Neural progenitor cell (in vitro differentiated cells): ENCODE data around the gene TNRC18. TPM values are rescaled to one million over a fixed set of nuclear protein-coding genes. Genes with fewer than 3 reads are reported as not detected.

ENCODE experiments used
- DNase-seq: peaks from one replicate; pipeline ENCODE4 v3.0.0-alpha.2; 2016; ENCODE audit warnings: low spot score
- H2AFZ ChIP-seq: fragments of 200-600 bp; sonication (generic); replicated peaks from 2 replicates; pipeline ENCODE4 v1.6.1; 2016; ENCODE audit warnings: antibody characterized with exemption
- H3F3A ChIP-seq: fragments of 200-600 bp; sonication (generic); 2 replicates; pipeline ENCODE4 v1.6.1; 2016; ENCODE audit warnings: antibody characterized with exemption, low read depth
- H3K27ac ChIP-seq: fragments of 200-600 bp; sonication (generic); 2 replicates; pipeline ENCODE4 v1.5.1; 2016; ENCODE audit warnings: mild to moderate bottlenecking
- H3K27me3 ChIP-seq: fragments of 200-600 bp; sonication (generic); 2 replicates; pipeline ENCODE4 v1.6.1; 2016; ENCODE audit warnings: mild to moderate bottlenecking, moderate library complexity
- H3K36me3 ChIP-seq: fragments of 200-600 bp; sonication (generic); 2 replicates; pipeline ENCODE4 v1.5.1; 2016
- H3K4me1 ChIP-seq: fragments of 200-600 bp; sonication (generic); 2 replicates; pipeline ENCODE4 v1.6.1; 2016; ENCODE audit warnings: mixed run types
- H3K4me2 ChIP-seq: fragments of 200-600 bp; sonication (generic); 2 replicates; pipeline ENCODE4 v1.6.1; 2016
- H3K4me3 ChIP-seq: fragments of 200-600 bp; sonication (generic); 2 replicates; pipeline ENCODE4 v1.5.1; 2016
- H3K79me2 ChIP-seq: fragments of 200-600 bp; sonication (generic); 2 replicates; pipeline ENCODE4 v1.6.1; 2016; ENCODE audit warnings: low read depth
- H3K9ac ChIP-seq: fragments of 200-600 bp; sonication (generic); 2 replicates; pipeline ENCODE4 v1.6.1; 2016
- H3K9me3 ChIP-seq: fragments of 200-600 bp; sonication (generic); 2 replicates; pipeline ENCODE4 v1.5.1; 2016; ENCODE audit warnings: low read depth
- H4K20me1 ChIP-seq: fragments of 200-600 bp; sonication (generic); 2 replicates; pipeline ENCODE4 v1.6.1; 2016; ENCODE audit warnings: low read depth
- H3K27ac Mint-ChIP-seq: 3 replicates; pipeline ENCODE4 v1.8.0; 2021; ENCODE audit warnings: mixed read lengths
- H3K27me3 Mint-ChIP-seq: 2 replicates; pipeline ENCODE4 v1.8.0; 2022; ENCODE audit warnings: low read depth, mild to moderate bottlenecking, inconsistent platforms, moderate library complexity, mixed read lengths; ENCODE audit not compliant: insufficient read depth
- H3K36me3 Mint-ChIP-seq: 3 replicates; pipeline ENCODE4 v1.8.0; 2021; ENCODE audit warnings: mixed read lengths
- H3K4me1 Mint-ChIP-seq: 3 replicates; pipeline ENCODE4 v1.8.0; 2021; ENCODE audit warnings: mixed read lengths
- H3K4me3 Mint-ChIP-seq: 3 replicates; pipeline ENCODE4 v1.8.0; 2021; ENCODE audit warnings: mild to moderate bottlenecking, moderate library complexity, mixed read lengths
- H3K9me3 Mint-ChIP-seq: 3 replicates; pipeline ENCODE4 v1.8.0; 2020; ENCODE audit warnings: mixed read lengths
- EZH2 ChIP-seq: fragments of 200-600 bp; sonication (generic); IDR thresholded peaks from 2 replicates; pipeline ENCODE4 v1.6.1; 2017; ENCODE audit warnings: antibody characterized with exemption, mild to moderate bottlenecking, moderate library complexity
- EZH2phosphoT487 ChIP-seq: fragments of 200-600 bp; sonication (generic); IDR thresholded peaks from 2 replicates; pipeline ENCODE4 v1.6.1; 2017; ENCODE audit warnings: antibody characterized with exemption
- total RNA-seq: library from RNA; depleted of rRNA; stranded (reverse); fragments of >200 nt; gene quantifications from 2 replicates; pipeline ENCODE4 v1.2.3, GENCODE V29; 2015; ENCODE audit warnings: low replicate concordance
- TF ChIP-seq, protein P1 (sequence below): fragments of 200-600 bp; sonication (generic); IDR thresholded peaks from 2 replicates; pipeline ENCODE4 v1.5.1; 2017; ENCODE audit warnings: antibody characterized with exemption, mild to moderate bottlenecking

TNRC18 gene
- total RNA-seq, 1 donor from 2014 or later = 16.1 TPM

DNA sequence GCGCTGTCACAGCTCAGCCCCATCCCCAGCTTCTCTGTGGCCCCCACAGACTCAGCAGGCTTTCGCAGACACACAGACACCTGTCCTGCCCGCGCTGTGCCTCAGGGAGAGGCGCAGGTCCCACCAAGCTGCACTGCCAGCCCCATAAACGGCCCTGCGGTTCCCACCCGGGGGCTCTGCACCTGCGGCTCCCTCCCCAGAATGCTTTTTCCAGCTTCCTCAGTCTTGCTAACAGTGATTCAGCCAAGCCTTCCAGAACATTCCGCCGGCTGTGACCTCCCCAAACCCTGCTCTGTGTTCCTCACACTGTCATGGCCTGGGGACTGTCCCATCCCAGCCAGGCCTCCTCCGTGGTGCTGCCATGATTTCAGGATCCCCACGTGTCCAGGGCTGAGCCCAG lies 27.8 kb upstream of the TNRC18 start:
- H3K27me3 ChIP-seq = no peaks in the 10 kb centered on the region
- peaks cover 21% of the 10 kb centered on the region for H3K4me1 ChIP-seq
- peak overlapping the region; percentile 53 for H3K27ac Mint-ChIP-seq
- H3K9me3 Mint-ChIP-seq = no peaks in the 10 kb centered on the region
- H2AFZ ChIP-seq = no peak overlapping the region
- no peak for DNase-seq
- no peaks in the 10 kb centered on the region for H3K9me3 ChIP-seq
- H3K36me3 ChIP-seq = no peaks in the 10 kb centered on the region
- H4K20me1 ChIP-seq = no peaks in the 10 kb centered on the region
- H3F3A ChIP-seq = peaks cover 12% of the 10 kb centered on the region
- TF ChIP-seq, protein P1, sequence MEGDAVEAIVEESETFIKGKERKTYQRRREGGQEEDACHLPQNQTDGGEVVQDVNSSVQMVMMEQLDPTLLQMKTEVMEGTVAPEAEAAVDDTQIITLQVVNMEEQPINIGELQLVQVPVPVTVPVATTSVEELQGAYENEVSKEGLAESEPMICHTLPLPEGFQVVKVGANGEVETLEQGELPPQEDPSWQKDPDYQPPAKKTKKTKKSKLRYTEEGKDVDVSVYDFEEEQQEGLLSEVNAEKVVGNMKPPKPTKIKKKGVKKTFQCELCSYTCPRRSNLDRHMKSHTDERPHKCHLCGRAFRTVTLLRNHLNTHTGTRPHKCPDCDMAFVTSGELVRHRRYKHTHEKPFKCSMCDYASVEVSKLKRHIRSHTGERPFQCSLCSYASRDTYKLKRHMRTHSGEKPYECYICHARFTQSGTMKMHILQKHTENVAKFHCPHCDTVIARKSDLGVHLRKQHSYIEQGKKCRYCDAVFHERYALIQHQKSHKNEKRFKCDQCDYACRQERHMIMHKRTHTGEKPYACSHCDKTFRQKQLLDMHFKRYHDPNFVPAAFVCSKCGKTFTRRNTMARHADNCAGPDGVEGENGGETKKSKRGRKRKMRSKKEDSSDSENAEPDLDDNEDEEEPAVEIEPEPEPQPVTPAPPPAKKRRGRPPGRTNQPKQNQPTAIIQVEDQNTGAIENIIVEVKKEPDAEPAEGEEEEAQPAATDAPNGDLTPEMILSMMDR = no peak
- TF ChIP-seq EZH2phosphoT487 = no peak
- no peak for TF ChIP-seq EZH2
- peaks cover 33% of the 10 kb centered on the region for H3K4me1 Mint-ChIP-seq
- H3K4me2 ChIP-seq = no peak overlapping the region
- no peaks in the 10 kb centered on the region for H3K36me3 Mint-ChIP-seq
- no peak overlapping the region for H3K4me3 ChIP-seq
- no peak overlapping the region for H3K9ac ChIP-seq
- H3K4me3 Mint-ChIP-seq = no peak overlapping the region
- H3K27me3 Mint-ChIP-seq = peaks cover 10% of the 10 kb centered on the region
- H3K27ac ChIP-seq = no peak overlapping the region
- H3K79me2 ChIP-seq = no peaks in the 10 kb centered on the region

DNA sequence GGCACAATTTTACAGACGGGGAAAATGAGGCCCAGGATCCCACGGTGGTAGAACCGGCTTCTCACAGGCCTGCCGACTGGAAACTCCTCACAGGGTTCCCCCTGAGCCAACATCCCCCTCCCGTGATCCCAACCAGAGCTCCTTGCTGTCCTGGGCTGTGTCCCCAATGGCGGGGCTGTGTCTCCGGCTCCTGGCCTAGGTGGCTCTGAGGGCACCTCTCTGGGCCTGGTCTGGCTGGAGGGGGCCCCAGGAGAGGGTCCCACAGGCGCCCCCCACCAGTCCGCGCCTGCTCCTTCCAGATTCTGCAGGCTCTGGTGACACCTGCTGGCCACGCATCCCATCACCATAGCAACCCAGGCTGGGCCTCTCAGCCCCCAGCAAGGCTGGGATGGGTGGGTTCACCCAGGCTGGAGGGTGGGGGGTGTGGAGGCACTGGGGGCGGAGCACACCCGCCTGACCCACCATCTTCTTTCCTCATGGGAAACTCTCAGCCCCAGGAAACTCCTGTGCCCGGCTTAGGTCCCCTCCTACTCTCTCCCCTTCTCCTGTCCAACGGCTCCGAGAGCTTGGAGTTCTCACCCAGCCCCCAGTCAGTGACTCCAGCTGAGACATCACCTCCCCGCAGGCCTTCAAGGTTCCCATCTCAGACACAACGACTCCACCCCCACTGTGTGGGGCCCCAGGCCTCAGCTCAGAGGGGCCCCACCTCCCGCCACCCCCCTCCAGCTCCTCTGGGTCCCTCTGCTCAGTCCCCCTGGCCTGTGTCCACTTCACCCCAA lies 27.1 kb upstream of the TNRC18 start:
- peak overlapping the region; percentile 53 for H3K27ac Mint-ChIP-seq
- H3K4me1 Mint-ChIP-seq = peaks cover 33% of the 10 kb centered on the region

DNA sequence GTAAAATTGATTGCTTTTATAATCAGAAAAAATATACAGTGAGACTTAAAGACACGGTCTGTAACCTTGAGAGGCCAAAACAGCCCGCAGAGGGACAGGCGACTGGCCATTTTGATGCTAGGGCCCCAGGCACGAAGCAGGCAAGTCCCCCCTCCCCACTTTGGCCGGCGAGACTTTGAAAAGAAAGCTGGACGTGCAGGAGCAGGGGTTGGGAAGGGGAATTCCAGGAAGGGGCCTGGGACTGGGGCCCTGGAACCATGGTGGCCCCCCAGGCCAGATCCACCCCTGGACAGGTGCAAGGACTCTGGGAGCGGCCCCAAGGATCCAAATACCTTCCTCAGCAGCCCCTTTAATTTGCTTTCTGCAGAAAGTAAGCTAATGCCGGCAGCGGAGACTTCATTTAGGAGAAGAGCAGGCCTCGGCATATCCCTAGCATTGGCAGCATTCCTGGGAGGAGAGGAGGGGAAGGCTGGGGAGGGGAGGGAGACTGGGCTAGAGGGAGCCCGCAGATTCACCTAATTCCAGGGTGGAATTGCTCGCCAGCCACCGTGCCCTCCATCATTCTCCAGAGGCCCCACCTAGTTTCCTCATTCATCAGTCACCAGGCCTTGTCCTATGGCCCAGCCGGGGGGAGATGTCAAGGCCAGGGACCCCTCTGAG lies 24.9 kb upstream of the TNRC18 start:
- H3K27me3 Mint-ChIP-seq = peaks cover 12% of the 10 kb centered on the region
- no peaks in the 10 kb centered on the region for H3K36me3 Mint-ChIP-seq
- H3K4me1 Mint-ChIP-seq = peaks cover 35% of the 10 kb centered on the region
- Histone ChIP-seq H3K4me2 (peak overlapping the region; percentile 70), H3F3A (peaks cover 10% of the 10 kb centered on the region), H3K4me1 (peaks cover 21% of the 10 kb centered on the region), H3K79me2 (no peaks in the 10 kb centered on the region), H3K27me3 (no peaks in the 10 kb centered on the region), H2AFZ (peak overlapping the region; percentile 52), H4K20me1 (no peaks in the 10 kb centered on the region), H3K9me3 (no peaks in the 10 kb centered on the region), H3K9ac (no peak overlapping the region), H3K36me3 (no peaks in the 10 kb centered on the region), H3K27ac (peak overlapping the region; percentile 46), H3K4me3 (no peak overlapping the region)
- no peak overlapping the region for H3K27ac Mint-ChIP-seq
- no peak for TF ChIP-seq EZH2
- TF ChIP-seq, protein P1 = no peak
- peak; percentile 71 for DNase-seq
- no peak overlapping the region for H3K4me3 Mint-ChIP-seq
- H3K9me3 Mint-ChIP-seq = no peaks in the 10 kb centered on the region

More for the DNA sequence above, 27.1 kb upstream of the TNRC18 start:
- Histone ChIP-seq H3K4me1 (peaks cover 21% of the 10 kb centered on the region), H3K36me3 (no peaks in the 10 kb centered on the region), H3K4me2 (peak overlapping the region; percentile 7), H3F3A (peaks cover 12% of the 10 kb centered on the region), H3K79me2 (no peaks in the 10 kb centered on the region), H3K4me3 (no peak overlapping the region), H3K27me3 (no peaks in the 10 kb centered on the region), H3K9ac (no peak overlapping the region), H3K9me3 (no peaks in the 10 kb centered on the region), H3K27ac (no peak overlapping the region), H2AFZ (no peak overlapping the region), H4K20me1 (no peaks in the 10 kb centered on the region)
- H3K4me3 Mint-ChIP-seq = no peak overlapping the region
- H3K9me3 Mint-ChIP-seq = no peaks in the 10 kb centered on the region
- peak; percentile 86 for DNase-seq
- peaks cover 11% of the 10 kb centered on the region for H3K27me3 Mint-ChIP-seq
- TF ChIP-seq EZH2phosphoT487 (no peak), EZH2 (no peak)
- TF ChIP-seq, protein P1 = peak; percentile 78
- no peaks in the 10 kb centered on the region for H3K36me3 Mint-ChIP-seq
